Suprapubic skin (tissue), 3 donors: ENCODE data around the gene FAM149A.

Experiments
- CTCF ChIP-seq, 2 donors: fragments of 200-600 bp in 1 of 2; fragments of 450-650 bp in 1 of 2; sonication (generic) in 1 of 2; IDR thresholded peaks; one replicate each; pipeline ENCODE4 v1.5.1; 2016 to 2019; ENCODE audit warnings: antibody characterized with exemption in 2 of 2, mild to moderate bottlenecking in 1 of 2, moderate library complexity in 1 of 2
- POLR2A ChIP-seq, 2 donors: fragments of 450-650 bp; IDR thresholded peaks; one replicate each; pipeline ENCODE4 v1.6.1; 2017; ENCODE audit warnings: antibody characterized with exemption in 2 of 2, mild to moderate bottlenecking in 2 of 2, moderate library complexity in 2 of 2

DNA sequence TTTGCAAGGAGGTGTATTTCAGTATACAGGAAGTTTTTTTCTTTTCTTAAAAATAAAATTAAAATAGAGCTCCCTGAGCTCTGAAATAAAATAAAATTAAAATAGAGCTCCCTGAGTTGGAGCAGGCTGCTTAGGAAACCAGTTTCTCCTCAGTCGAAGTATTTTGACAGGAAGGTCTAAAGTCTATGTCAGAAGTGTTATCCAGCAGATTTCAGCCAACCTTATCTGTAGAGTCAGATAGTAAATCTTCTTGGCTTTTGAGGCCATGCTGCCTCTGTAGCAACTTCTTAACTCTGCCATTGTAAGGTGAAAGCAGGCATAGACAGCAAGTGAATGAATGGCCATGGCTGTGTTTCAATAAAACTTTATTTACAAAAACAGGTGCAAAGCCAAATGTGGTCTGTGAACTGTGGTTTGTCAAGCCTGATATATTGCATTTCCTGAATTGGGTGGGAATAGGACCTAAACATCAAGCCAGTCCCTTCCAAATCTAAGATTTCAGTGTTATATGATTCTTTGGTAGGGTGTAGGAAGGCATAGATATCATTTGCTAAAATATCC lies 113.3 kb downstream of the FAM149A start:
- TF ChIP-seq CTCF (IDR thresholded peaks at IDR 0.05) (no peak), POLR2A (IDR thresholded peaks at IDR 0.05) (no peak)
